GM19099 (cell line): ENCODE data around the gene CTNNA3.

Source experiments
- POLR2A ChIP-seq: IDR thresholded peaks from 3 replicates; pipeline ENCODE4 v1.6.1; 2011; ENCODE audit warnings: low read depth; ENCODE audit not compliant: insufficient read length; ENCODE audit errors: extremely low read depth

The CTNNA3 gene

GRCh38 chr10:66813122-66813521, 882.9 kb downstream of the CTNNA3 start:
- TF ChIP-seq POLR2A, result no peak

- TF ChIP-seq POLR2A, result no peak
These were observed 884.8 kb downstream of the CTNNA3 start for GRCh38 chr10:66811211-66811610.

- TF ChIP-seq POLR2A, result no peak
These were observed 886.6 kb downstream of the CTNNA3 start for GRCh38 chr10:66809402-66809801.

GRCh38 chr10:66805612-66806011, 890.4 kb downstream of the CTNNA3 start:
- TF ChIP-seq POLR2A, result no peak

GRCh38 chr10:66804962-66805361, 891.0 kb downstream of the CTNNA3 start:
- TF ChIP-seq POLR2A, result no peak

- TF ChIP-seq POLR2A, result no peak
These were observed 892.8 kb downstream of the CTNNA3 start for GRCh38 chr10:66803174-66803573.

GRCh38 chr10:66799474-66799873, 896.5 kb downstream of the CTNNA3 start:
- TF ChIP-seq POLR2A, result no peak

GRCh38 chr10:66795866-66796265, 900.1 kb downstream of the CTNNA3 start:
- TF ChIP-seq POLR2A, result no peak

- TF ChIP-seq POLR2A, result no peak
These were observed 903.6 kb downstream of the CTNNA3 start for GRCh38 chr10:66792441-66792840.

GRCh38 chr10:66788178-66788987, 907.6 kb downstream of the CTNNA3 start:
- TF ChIP-seq POLR2A, result no peak

- no peak for TF ChIP-seq POLR2A
These were observed 909.3 kb downstream of the CTNNA3 start for GRCh38 chr10:66786709-66787108.

GRCh38 chr10:66784770-66785169, 911.2 kb downstream of the CTNNA3 start:
- no peak for TF ChIP-seq POLR2A

GRCh38 chr10:66783316-66783715, 912.7 kb downstream of the CTNNA3 start:
- no peak for TF ChIP-seq POLR2A

- no peak for TF ChIP-seq POLR2A
These were observed 913.2 kb downstream of the CTNNA3 start for GRCh38 chr10:66782776-66783175.

- TF ChIP-seq POLR2A, result no peak
These were observed 913.9 kb downstream of the CTNNA3 start for GRCh38 chr10:66782144-66782543.

- TF ChIP-seq POLR2A, result no peak
These were observed 915.2 kb downstream of the CTNNA3 start for GRCh38 chr10:66780796-66781195.

GRCh38 chr10:66778351-66778750, 917.6 kb downstream of the CTNNA3 start:
- TF ChIP-seq POLR2A, result no peak
